Left ventricle myocardium inferior (tissue), 1 donor: Measurements from ENCODE around the gene NFS1. TPM values are rescaled to one million over a fixed set of nuclear protein-coding genes. Genes with fewer than 3 reads are reported as not detected.

Experiments
- DNase-seq: peaks from one replicate; pipeline ENCODE4 v3.0.0-alpha.2; 2020
- H3K27ac ChIP-seq: fragments of 200-600 bp; replicated peaks from 2 replicates; pipeline ENCODE4 v1.8.0; 2021
- H3K27me3 ChIP-seq: fragments of 200-600 bp; 2 replicates; pipeline ENCODE4 v1.8.0; 2021; ENCODE audit warnings: low read depth
- H3K36me3 ChIP-seq: fragments of 200-600 bp; 2 replicates; pipeline ENCODE4 v1.8.0; 2021
- H3K4me1 ChIP-seq: fragments of 200-600 bp; 2 replicates; pipeline ENCODE4 v1.8.0; 2021
- H3K4me3 ChIP-seq: fragments of 200-600 bp; 2 replicates; pipeline ENCODE4 v1.8.0; 2021; ENCODE audit warnings: mild to moderate bottlenecking, moderate library complexity
- H3K9me3 ChIP-seq: fragments of 200-600 bp; replicated peaks from 2 replicates; pipeline ENCODE4 v1.8.0; 2021
- intact Hi-C: fragments of 100-400 bp; cut with micrococcal nuclease; formaldehyde crosslinking; loops from one replicate; pipeline ENCODE4 v1.11.0; 2022
- total RNA-seq: library from RNA; stranded (reverse); fragmentation: NEBNext Ultra II Directional; extraction: Animal tissue kit (Norgen Biotek cat#: 25700); gene quantifications from one replicate; pipeline ENCODE4 v1.2.1, GENCODE V29; 2021
- TF ChIP-seq, protein P1 (sequence below): fragments of 200-600 bp; IDR thresholded peaks from 2 replicates; pipeline ENCODE4 v1.8.0; 2021; ENCODE audit warnings: antibody characterized with exemption, mild to moderate bottlenecking, borderline replicate concordance
- donor health status: DM: no; HTN: yes; CAD: no; lungs with severe emphysema.

The NFS1 gene
- total RNA-seq, 1 donor from 2014 or later = 60.8 TPM

DNA sequence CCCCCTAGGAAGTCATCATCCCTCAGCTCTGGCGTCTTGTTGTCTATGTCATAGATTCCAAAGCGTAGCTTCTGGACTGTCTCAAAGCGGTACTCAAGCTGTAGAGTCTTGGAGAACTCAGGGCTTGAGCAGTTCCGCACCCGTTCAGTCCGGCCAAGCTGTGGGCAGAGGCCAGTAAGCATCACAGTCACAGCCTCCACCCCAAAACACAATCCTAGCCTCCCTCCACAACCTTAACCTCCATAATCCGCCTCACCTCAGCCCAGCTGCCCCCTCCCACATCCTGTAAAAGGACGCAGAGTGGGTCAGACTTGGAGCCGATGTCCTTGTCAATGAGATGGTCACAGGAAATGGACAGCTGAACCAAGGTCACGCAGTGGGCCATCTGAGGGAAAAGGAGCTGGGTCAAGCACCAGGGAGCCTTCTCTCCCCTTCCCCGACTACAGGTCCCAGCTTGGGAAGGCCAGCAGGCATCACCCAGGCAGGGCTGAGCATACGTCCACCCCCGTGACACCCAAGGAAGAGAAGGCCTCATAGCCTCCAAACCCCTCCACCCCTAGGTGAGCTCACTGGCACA lies 66.5 kb downstream of the NFS1 start:
- Histone ChIP-seq H3K9me3 (no peaks in the 10 kb centered on the region), H3K27me3 (no peaks in the 10 kb centered on the region), H3K36me3 (peaks cover 41% of the 10 kb centered on the region), H3K27ac (no peak overlapping the region), H3K4me3 (no peak overlapping the region), H3K4me1 (peaks cover 28% of the 10 kb centered on the region)
- TF ChIP-seq, protein P1, sequence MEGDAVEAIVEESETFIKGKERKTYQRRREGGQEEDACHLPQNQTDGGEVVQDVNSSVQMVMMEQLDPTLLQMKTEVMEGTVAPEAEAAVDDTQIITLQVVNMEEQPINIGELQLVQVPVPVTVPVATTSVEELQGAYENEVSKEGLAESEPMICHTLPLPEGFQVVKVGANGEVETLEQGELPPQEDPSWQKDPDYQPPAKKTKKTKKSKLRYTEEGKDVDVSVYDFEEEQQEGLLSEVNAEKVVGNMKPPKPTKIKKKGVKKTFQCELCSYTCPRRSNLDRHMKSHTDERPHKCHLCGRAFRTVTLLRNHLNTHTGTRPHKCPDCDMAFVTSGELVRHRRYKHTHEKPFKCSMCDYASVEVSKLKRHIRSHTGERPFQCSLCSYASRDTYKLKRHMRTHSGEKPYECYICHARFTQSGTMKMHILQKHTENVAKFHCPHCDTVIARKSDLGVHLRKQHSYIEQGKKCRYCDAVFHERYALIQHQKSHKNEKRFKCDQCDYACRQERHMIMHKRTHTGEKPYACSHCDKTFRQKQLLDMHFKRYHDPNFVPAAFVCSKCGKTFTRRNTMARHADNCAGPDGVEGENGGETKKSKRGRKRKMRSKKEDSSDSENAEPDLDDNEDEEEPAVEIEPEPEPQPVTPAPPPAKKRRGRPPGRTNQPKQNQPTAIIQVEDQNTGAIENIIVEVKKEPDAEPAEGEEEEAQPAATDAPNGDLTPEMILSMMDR = no peak
- no peak for DNase-seq
- intact Hi-C loops = no loop called here

DNA sequence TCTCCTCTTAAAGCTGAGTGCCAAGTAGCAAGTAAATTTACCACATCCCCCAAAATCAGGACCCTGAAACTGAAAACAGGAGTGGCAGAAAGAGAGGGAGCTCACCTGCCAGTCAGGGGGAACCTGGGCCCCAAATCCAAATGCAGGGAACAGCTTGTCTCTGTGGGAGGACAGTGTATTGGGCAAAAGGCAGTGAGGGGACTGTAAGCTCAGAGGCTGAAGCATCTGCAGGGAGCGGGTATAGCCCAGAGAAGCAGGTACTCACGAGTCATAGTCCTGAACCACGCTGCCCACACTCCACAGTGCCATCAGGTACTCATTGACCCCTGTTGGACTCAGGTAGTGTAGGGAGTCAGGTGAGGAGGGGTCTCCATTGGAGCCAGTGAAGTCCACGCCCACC lies 68.5 kb downstream of the NFS1 start:
- Histone ChIP-seq H3K4me1 (peaks cover 10% of the 10 kb centered on the region), H3K36me3 (peaks cover 61% of the 10 kb centered on the region), H3K4me3 (no peak overlapping the region), H3K27me3 (no peaks in the 10 kb centered on the region), H3K27ac (no peak overlapping the region), H3K9me3 (no peaks in the 10 kb centered on the region)
- DNase-seq = no peak
- TF ChIP-seq, protein P1 = no peak
- intact Hi-C loops = no loop called here

- no peak overlapping the region for H3K27ac ChIP-seq
- H3K4me3 ChIP-seq = no peak overlapping the region
- no peaks in the 10 kb centered on the region for H3K27me3 ChIP-seq
- intact Hi-C loops = no loop called here
- no peaks in the 10 kb centered on the region for H3K4me1 ChIP-seq
- H3K36me3 ChIP-seq = peaks cover 72% of the 10 kb centered on the region
- no peaks in the 10 kb centered on the region for H3K9me3 ChIP-seq
- TF ChIP-seq, protein P1 = no peak
- DNase-seq = no peak
Measured at GRCh38 chr20:35629427-35630145, 69.6 kb downstream of the NFS1 start.

DNA sequence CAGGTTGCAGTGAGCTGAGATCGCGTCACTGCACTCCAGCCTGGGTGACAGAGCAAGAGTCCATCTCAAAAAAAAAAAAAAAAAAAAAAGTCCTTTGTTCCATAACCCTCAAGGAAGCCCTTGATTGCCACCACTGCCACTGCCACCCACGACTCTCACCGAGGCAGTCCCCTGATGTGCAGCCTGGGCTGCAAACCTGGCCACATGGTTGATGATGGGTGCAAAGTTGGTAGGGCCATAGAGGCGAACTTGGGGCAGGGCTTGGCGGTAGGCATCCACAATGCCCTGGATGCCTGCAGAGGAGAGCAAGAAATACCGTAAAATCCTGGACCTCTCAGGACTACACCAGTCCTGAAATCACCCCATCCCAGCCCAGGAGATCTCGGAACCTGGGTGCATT lies 72.0 kb downstream of the NFS1 start:
- Histone ChIP-seq H3K4me1 (no peaks in the 10 kb centered on the region), H3K27ac (no peak overlapping the region), H3K27me3 (no peaks in the 10 kb centered on the region), H3K4me3 (no peak overlapping the region), H3K36me3 (peaks cover 78% of the 10 kb centered on the region), H3K9me3 (no peaks in the 10 kb centered on the region)
- TF ChIP-seq, protein P1 = no peak
- no peak for DNase-seq
- intact Hi-C loops = no loop called here

GRCh38 chr20:35626386-35627001 lies 72.7 kb downstream of the NFS1 start:
- TF ChIP-seq, protein P1 = no peak
- no peak overlapping the region for H3K4me3 ChIP-seq
- no peak overlapping the region for H3K27ac ChIP-seq
- peaks cover 80% of the 10 kb centered on the region for H3K36me3 ChIP-seq
- H3K27me3 ChIP-seq = no peaks in the 10 kb centered on the region
- intact Hi-C loops = no loop called here
- H3K9me3 ChIP-seq = no peaks in the 10 kb centered on the region
- no peak for DNase-seq
- no peaks in the 10 kb centered on the region for H3K4me1 ChIP-seq
